GM19239 (cell line): Measurements from ENCODE around the gene GPRASP3.
"Not testable (repeated sequence)": the region's sequence is repeated elsewhere in the genome, so short reads cannot be mapped to it uniquely, and the experiment has no call there.

Source experiments
- DNase-seq: peaks from one replicate; pipeline ENCODE4 v3.0.0; 2011; ENCODE audit warnings: low spot score; ENCODE audit not compliant: insufficient read length
- FAIRE-seq: peaks from 2 replicates; lab custom pipeline; 2011; peaks lifted over from hg19 to GRCh38; lab: Jason Lieb, UNC

The GPRASP3 gene

DNA sequence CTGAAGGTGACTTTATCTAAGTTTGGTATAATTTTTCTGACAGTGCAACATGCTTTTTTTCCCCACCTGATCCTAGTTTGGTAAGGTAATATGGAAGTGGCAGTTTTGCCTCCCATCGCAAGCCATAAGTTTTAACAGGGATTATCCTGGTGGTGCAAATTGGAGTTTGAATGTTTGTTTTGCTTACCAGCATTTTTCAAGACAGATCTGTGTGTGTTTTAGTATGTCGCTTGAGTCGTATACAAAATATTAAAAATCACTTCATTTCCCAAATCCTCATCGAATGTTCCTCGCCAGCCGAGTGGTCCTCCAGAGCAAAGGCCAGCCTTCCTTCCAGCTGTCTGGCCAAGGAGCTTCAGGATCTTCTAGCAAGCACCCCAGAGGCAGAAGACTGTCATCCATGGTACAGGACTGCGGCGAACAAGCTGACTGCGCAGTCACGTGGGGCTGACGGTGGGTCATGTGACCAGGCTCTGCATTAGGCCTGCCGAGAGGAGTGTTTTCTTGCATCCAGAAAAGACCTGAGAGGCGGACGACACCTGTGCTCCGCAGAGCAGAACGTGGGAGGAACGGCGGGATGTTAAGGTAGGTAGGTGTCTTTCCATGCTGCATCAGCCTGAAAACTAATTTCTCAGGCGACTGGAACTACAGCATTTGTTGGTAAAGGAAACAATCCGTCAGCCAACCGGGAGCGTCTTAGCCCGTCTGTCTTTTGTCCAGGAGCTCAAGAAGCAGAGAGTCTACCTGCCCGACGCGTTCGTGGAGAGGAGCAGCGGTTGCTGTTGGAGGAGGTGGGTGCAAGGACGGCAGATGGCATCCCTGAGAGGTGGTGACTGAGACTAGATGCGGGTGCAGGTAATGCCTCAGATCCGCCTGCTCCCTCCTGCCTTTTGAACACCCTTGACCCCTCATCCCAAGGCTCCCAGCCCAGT is at the start of gene GPRASP3:
Gene GPRASP3 (plus strand): TSS at position 507 of the 932 bp plus-strand sequence. CDS start 28,253 bp downstream, outside the sequence.
- DNase-seq = peak; percentile 28

GRCh38 chrX:102672856-102673255 is 47.7 kb upstream of the GPRASP3 start:
- no peak for DNase-seq
- FAIRE-seq = no peak

More for the DNA sequence above, at the start of gene GPRASP3:
- FAIRE-seq = peak; percentile 40

GRCh38 chrX:102677479-102677878 is 43.1 kb upstream of the GPRASP3 start:
- not testable (repeated sequence) for FAIRE-seq, DNase-seq

GRCh38 chrX:102684772-102685520 is 35.6 kb upstream of the GPRASP3 start:
- no peak for FAIRE-seq
- no peak for DNase-seq

GRCh38 chrX:102694749-102695148 is 25.8 kb upstream of the GPRASP3 start:
- DNase-seq (no peak), FAIRE-seq (no peak)

DNA sequence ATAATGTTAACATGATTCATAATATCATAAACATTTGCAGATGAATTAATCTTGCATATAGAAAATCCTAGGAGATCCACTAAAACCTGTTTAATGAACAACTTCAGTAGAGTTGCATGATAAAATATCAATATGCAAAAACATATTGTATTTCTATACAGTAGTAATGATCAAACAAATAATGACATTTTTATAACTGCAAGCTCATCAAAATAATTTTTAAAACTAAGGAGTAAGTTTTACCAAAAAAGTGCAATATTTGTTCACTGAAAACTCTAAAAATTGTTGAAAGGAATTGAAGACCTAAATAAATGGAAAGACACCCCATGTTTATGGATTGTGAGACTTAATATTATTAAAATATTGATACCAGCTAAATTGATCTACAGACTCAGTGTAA is 24.2 kb upstream of the GPRASP3 start:
- FAIRE-seq = no peak
- DNase-seq = no peak

- DNase-seq (no peak), FAIRE-seq (no peak)
Measured at GRCh38 chrX:102697494-102697893, 23.0 kb upstream of the GPRASP3 start.

- FAIRE-seq (no peak), DNase-seq (no peak)
Measured at GRCh38 chrX:102708900-102709299, 11.6 kb upstream of the GPRASP3 start.

- FAIRE-seq = no peak
- DNase-seq = no peak
Measured at GRCh38 chrX:102711872-102712215, 8.7 kb upstream of the GPRASP3 start.

DNA sequence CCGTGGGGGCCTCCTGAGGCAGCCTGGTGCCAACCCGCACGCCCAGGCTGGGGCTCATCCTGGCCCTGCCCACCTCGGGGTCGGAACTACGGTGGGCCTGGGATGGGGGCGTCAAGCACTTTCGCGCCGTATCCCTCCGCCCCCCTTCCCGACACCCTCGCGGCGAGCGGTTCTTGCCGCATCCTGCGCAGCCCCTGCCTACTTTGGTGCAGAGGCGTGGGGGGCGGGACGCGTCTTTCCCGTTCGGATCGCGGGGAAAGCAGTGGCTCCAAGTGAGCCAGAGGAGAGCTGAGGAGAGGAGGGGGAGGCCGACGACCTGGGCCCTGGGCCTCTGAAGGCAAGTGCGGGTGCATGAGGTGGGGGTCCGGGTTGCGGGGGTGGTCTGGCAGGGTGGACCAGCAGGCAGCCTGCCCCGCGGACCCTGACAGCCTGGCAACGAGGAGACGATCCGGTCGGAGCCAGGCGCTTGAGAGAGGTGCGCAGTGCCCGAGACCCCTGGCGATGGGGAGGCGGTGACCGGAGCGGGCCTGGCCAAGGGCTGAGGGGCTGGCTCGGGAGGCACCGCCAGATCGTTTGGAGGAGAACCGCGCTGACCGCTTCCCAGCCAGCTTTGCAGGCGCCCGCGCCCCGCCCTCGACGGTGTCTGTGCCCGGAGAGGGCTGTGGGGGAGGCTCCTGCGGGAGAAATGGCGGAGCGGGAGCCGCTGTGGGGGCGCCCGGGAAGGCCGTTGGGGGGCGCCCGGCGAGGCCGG is 8.2 kb upstream of the GPRASP3 start, which contains the start of gene GPRASP2:
Gene GPRASP2 (plus strand): TSS at position 233 of the 751 bp plus-strand sequence. CDS start 2,422 bp downstream, outside the sequence.
- DNase-seq (no peak), FAIRE-seq (no peak)

GRCh38 chrX:102712981-102713625 is 7.4 kb upstream of the GPRASP3 start:
- DNase-seq (no peak), FAIRE-seq (no peak)

DNA sequence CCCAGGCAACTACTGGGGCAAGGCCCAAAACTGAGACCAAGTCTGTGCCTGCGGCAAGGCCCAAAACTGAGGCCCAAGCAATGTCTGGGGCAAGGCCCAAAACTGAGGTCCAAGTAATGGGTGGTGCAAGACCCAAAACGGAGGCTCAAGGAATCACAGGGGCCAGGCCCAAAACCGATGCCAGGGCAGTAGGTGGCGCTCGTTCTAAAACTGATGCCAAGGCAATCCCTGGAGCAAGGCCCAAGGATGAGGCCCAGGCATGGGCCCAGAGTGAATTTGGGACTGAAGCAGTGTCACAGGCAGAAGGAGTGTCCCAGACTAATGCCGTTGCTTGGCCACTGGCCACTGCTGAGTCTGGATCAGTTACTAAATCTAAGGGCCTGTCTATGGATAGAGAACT is 5.5 kb upstream of the GPRASP3 start:
- DNase-seq (no peak), FAIRE-seq (no peak)

DNA sequence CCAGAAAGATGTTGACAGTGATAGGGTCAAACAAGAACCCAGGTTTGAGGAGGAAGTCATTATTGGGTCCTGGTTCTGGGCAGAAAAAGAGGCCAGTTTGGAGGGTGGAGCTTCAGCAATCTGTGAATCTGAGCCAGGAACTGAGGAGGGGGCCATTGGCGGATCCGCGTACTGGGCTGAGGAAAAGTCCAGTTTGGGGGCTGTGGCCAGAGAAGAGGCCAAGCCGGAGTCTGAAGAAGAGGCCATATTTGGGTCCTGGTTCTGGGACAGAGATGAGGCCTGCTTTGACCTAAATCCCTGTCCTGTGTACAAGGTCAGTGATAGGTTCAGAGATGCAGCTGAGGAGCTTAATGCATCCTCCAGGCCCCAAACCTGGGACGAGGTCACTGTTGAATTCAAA is 4.6 kb upstream of the GPRASP3 start:
- no peak for DNase-seq
- no peak for FAIRE-seq

DNA sequence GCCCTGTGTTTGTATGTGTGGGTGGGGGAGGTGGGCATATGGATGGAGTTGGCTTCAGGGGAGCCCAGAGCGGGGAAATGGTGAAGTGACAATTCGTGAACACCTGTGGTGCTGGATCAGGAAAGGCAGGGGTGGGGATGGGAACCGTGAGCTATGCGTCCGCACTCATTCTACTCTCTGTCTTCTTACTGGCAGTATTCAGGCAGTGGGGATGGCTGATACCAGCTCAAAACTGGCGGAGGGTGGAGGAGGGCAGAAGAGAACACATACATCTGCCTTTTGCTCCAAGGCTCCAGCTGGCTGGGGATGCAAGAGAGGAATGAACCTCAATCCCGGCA is 595 bp downstream of the GPRASP3 start:
- DNase-seq, FAIRE-seq: not testable (repeated sequence)

GRCh38 chrX:102723456-102723855 is 2.9 kb downstream of the GPRASP3 start:
- FAIRE-seq (no peak), DNase-seq (no peak)

DNA sequence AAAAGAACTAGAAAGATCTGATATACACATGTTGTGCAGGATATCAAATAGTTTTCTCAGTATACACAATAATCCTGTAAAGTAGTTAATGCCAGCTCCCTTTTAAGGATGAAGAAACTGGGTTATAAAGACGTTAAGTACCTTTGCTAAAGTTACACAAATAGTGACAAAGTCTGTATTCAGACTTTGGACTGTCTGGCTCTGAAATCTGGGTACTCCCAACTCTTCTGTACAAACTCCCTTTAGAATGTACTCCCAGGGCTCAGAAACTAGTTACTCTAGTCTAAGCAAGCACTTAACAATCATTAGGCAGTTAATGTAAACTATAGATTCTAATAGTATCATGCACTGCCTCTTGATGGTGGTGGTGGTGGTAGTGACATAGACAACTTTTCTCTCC is 7.2 kb downstream of the GPRASP3 start:
- FAIRE-seq (no peak), DNase-seq (no peak)

DNA sequence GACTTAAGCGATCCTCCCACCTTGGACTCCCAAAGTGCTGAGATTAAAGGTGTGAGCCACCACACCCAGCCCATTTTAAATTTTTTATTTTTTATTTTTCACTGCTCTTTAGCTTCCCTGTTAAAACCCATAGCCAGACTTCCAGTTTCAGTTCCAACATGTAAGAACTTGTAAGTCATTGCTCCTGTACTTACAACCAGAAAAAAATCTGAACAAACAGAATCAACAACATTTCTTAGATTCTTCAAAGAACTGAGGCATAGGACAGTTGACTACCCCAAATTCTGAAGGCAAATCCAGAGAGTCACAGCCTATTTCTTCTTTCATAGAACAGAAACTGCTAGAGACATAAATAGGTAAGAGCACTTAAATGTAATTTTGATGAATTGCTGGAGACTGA is 8.1 kb downstream of the GPRASP3 start:
- no peak for FAIRE-seq
- no peak for DNase-seq

GRCh38 chrX:102739657-102740056 is 19.1 kb downstream of the GPRASP3 start:
- no peak for DNase-seq
- no peak for FAIRE-seq

- no peak for DNase-seq
- FAIRE-seq = no peak
Measured at GRCh38 chrX:102744307-102744706, 23.8 kb downstream of the GPRASP3 start.

DNA sequence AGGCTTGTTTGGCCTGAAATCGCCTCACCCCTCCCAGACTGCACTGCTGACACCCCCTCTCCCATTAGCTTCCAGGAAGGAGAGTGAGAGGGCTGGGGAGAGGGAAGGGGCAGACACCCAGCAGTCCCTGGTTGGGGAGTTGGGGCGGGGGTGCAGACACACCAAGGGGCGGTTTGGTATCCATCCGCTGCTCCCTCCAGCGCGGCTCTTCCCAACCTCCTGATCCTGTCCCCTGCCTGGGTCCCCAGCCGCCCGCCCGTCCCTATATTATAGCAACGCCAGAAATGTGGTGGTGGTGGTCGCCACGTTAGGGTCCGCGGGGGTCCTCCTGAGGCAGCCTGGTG is 24.9 kb downstream of the GPRASP3 start:
- DNase-seq = no peak
- no peak for FAIRE-seq
